Duodenal mucosa (tissue), 2 donors: Measurements from ENCODE around the gene ABCA1.

Source experiments
- H3K27ac ChIP-seq: one replicate; pipeline ENCODE4 v1.7.0; 2013; ENCODE audit warnings: low read depth, low read length
- H3K27me3 ChIP-seq, 2 donors: one replicate each; pipeline ENCODE4 v1.7.0; 2013; ENCODE audit warnings: low read length in 2 of 2, control low read depth in 1 of 2; ENCODE audit not compliant: insufficient read depth in 2 of 2, control insufficient read depth in 1 of 2
- H3K36me3 ChIP-seq, 2 donors: one replicate each; pipeline ENCODE4 v1.7.0; 2013; ENCODE audit warnings: low read length in 2 of 2, control low read depth in 1 of 2; ENCODE audit not compliant: insufficient read depth in 2 of 2, control insufficient read depth in 1 of 2
- H3K4me1 ChIP-seq, 2 donors: one replicate each; pipeline ENCODE4 v1.7.0; 2013; ENCODE audit warnings: low read length in 2 of 2, control low read depth in 1 of 2; ENCODE audit not compliant: insufficient read depth in 2 of 2, control insufficient read depth in 1 of 2
- H3K4me3 ChIP-seq, 2 donors: one replicate each; pipeline ENCODE4 v1.7.0; 2013; ENCODE audit warnings: low read length in 2 of 2, low read depth in 1 of 2
- H3K9ac ChIP-seq, 2 donors: one replicate each; pipeline ENCODE4 v1.7.0; 2013; ENCODE audit warnings: low read length in 2 of 2, low read depth in 1 of 2
- H3K9me3 ChIP-seq, 2 donors: one replicate each; pipeline ENCODE4 v1.7.0; 2013; ENCODE audit warnings: low read length in 2 of 2, control low read depth in 1 of 2; ENCODE audit not compliant: control insufficient read depth in 1 of 2

ABCA1 gene

DNA sequence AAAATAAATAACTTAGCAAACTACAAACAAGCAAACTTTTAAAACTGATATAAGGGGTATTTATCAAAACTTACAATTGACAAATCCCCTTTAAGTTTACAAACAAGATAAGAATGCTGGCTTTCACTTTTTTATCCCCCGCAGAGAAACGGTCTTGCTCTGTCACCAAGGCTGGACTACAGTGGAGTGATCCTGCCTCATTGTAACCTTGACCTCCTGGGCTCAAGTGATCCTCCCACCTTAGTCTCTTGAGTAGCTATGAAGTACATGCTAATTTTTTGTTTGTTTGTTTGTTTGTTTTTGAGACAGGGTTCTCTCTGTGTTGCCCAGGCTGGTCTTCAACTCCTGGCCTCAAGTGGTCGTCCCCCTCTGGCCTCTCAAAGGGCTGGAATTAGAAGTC is 189.5 kb downstream of the ABCA1 start:
- H3K36me3 ChIP-seq, result no peaks in the 10 kb centered on the region
- no peaks in the 10 kb centered on the region for H3K4me1 ChIP-seq
- no peaks in the 10 kb centered on the region for H3K9me3 ChIP-seq
- no peak overlapping the region for H3K9ac ChIP-seq
- H3K27ac ChIP-seq, result no peak overlapping the region
- H3K27me3 ChIP-seq, result no peaks in the 10 kb centered on the region
- H3K4me3 ChIP-seq, result no peak overlapping the region
